ENCODE measurements around the gene COL5A1. TPM values are rescaled to one million over a fixed set of nuclear protein-coding genes. Genes with fewer than 3 reads are reported as not detected.

The COL5A1 gene
- total RNA-seq, 4 donors from 2014 or later: 4.0 to 12.8 (median 6.3) TPM

GRCh38 chr9:134633362-134634142 is 8.1 kb upstream of the COL5A1 start:
- Histone ChIP-seq H3K27me3 (peaks cover 0 to 29% (median 0%) of the 10 kb centered on the region in 4 donors), H3K36me3 (no peaks in the 10 kb centered on the region), H3K4me3 (no peak overlapping the region), H3K4me1 (no peaks in the 10 kb centered on the region), H3K9me3 (no peaks in the 10 kb centered on the region), H3K27ac (no peak overlapping the region)
- intact Hi-C loops (cut with DNase I): no loop called here
- no peak for DNase-seq
- 80 to 86% methylated on average over 11 to 14 of the region's 16 CpGs for WGBS, 2 donors
- TF ChIP-seq POLR2A (IDR thresholded peaks at IDR 0.05): no peak
- TF ChIP-seq, protein P1, sequence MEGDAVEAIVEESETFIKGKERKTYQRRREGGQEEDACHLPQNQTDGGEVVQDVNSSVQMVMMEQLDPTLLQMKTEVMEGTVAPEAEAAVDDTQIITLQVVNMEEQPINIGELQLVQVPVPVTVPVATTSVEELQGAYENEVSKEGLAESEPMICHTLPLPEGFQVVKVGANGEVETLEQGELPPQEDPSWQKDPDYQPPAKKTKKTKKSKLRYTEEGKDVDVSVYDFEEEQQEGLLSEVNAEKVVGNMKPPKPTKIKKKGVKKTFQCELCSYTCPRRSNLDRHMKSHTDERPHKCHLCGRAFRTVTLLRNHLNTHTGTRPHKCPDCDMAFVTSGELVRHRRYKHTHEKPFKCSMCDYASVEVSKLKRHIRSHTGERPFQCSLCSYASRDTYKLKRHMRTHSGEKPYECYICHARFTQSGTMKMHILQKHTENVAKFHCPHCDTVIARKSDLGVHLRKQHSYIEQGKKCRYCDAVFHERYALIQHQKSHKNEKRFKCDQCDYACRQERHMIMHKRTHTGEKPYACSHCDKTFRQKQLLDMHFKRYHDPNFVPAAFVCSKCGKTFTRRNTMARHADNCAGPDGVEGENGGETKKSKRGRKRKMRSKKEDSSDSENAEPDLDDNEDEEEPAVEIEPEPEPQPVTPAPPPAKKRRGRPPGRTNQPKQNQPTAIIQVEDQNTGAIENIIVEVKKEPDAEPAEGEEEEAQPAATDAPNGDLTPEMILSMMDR (IDR thresholded peaks at IDR 0.05): no peak

- 73% methylated on average over 2 of the region's 9 CpGs; no CpG with 5 or more reads in 1 of the 2 donors for WGBS, 2 donors
- H3K36me3 ChIP-seq: no peaks in the 10 kb centered on the region
- no peak overlapping the region for H3K4me3 ChIP-seq
- peaks cover 0 to 33% (median 0%) of the 10 kb centered on the region in 4 donors for H3K27me3 ChIP-seq
- intact Hi-C loops (cut with DNase I): no loop called here
- H3K27ac ChIP-seq: no peak overlapping the region
- no peaks in the 10 kb centered on the region for H3K9me3 ChIP-seq
- H3K4me1 ChIP-seq: no peaks in the 10 kb centered on the region
- DNase-seq: no peak
- TF ChIP-seq POLR2A (IDR thresholded peaks at IDR 0.05): no peak
- TF ChIP-seq, protein P1 (IDR thresholded peaks at IDR 0.05): no peak
These were observed 7.4 kb upstream of the COL5A1 start for GRCh38 chr9:134634176-134634575.

- Histone ChIP-seq H3K27me3 (peaks cover 0 to 34% (median 0%) of the 10 kb centered on the region in 4 donors), H3K36me3 (no peaks in the 10 kb centered on the region), H3K4me1 (no peaks in the 10 kb centered on the region), H3K4me3 (no peak overlapping the region), H3K27ac (no peak overlapping the region), H3K9me3 (no peaks in the 10 kb centered on the region)
- WGBS, 2 donors: 89 to 94% methylated on average over 4 to 7 of the region's 15 CpGs
- DNase-seq: no peak
- intact Hi-C loops (cut with DNase I): no loop called here
- no peak for TF ChIP-seq POLR2A (IDR thresholded peaks at IDR 0.05)
- TF ChIP-seq, protein P1 (IDR thresholded peaks at IDR 0.05): no peak
These were observed 6.9 kb upstream of the COL5A1 start for GRCh38 chr9:134634667-134635230.

DNA sequence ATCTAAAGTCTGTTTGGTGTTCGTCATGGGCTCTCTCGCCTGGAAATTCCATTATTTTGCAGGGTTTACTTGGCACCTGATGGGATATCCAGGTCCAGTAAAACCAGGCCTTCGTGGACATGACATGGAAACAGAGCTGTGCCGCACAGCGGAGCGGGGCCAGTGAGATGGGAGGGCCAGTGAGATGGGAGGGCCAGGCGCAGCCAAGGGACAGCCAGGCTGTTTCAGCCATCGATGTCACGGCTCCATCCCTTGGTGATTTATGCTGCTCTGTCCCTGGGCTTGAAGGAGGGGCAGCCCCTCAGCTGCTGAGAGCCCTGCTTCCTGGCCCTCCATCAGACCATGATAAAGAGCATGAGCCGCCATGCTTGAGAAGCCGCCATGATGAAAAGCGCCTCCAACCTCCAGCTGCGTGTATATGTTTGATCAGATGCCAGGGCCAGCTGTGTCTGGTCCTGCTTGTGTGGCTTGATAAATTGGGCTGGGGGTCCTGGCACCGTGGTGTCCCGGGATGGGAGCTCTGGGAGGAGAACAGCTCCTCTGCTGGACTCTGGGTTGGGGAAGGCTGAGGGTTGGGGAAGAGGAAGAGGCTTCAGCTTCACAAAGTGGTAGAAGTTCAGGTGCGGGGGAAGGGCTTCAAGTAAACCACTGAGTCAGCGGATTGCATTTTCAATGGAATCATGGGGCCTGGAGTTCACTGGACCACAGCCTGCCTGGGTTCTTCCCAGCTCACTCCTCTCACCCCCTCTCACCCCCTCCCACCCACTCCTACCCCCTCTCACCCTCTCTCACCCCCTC is 6.1 kb upstream of the COL5A1 start:
- intact Hi-C loops (cut with DNase I): no loop called here
- DNase-seq: no peak
- peaks cover 0 to 33% (median 0%) of the 10 kb centered on the region in 4 donors for H3K27me3 ChIP-seq
- 72 to 86% methylated on average over 9 to 10 of the region's 17 CpGs for WGBS, 2 donors
- TF ChIP-seq, protein P1 (IDR thresholded peaks at IDR 0.05): no peak
- no peak for TF ChIP-seq POLR2A (IDR thresholded peaks at IDR 0.05)
- no peaks in the 10 kb centered on the region for H3K36me3 ChIP-seq
- no peaks in the 10 kb centered on the region for H3K9me3 ChIP-seq
- no peak overlapping the region for H3K27ac ChIP-seq
- no peak overlapping the region for H3K4me3 ChIP-seq
- H3K4me1 ChIP-seq: peaks cover 0 to 1% (median 0%) of the 10 kb centered on the region in 3 donors

GRCh38 chr9:134636149-134636507 is 5.5 kb upstream of the COL5A1 start:
- no peak overlapping the region for H3K4me3 ChIP-seq
- no peaks in the 10 kb centered on the region for H3K9me3 ChIP-seq
- no peak for DNase-seq
- no peak overlapping the region for H3K27ac ChIP-seq
- intact Hi-C loops (cut with DNase I): no loop called here
- no CpG with 5 or more reads among the region's 2 CpGs for WGBS, 2 donors
- H3K36me3 ChIP-seq: no peaks in the 10 kb centered on the region
- H3K27me3 ChIP-seq: peaks cover 0 to 39% (median 0%) of the 10 kb centered on the region in 4 donors
- H3K4me1 ChIP-seq: peaks cover 2 to 7% (median 4%) of the 10 kb centered on the region in 3 donors
- TF ChIP-seq, protein P1 (IDR thresholded peaks at IDR 0.05): no peak
- TF ChIP-seq POLR2A (IDR thresholded peaks at IDR 0.05): no peak

All from esophagus squamous epithelium (tissue), 5 donors.